Measurements from ENCODE around the gene DLG2.

The DLG2 gene

GRCh38 chr11:84211896-84212295, 1415.2 kb downstream of the DLG2 start:
- no peak for DNase-seq (ENCODE audit: low read depth)

DNA sequence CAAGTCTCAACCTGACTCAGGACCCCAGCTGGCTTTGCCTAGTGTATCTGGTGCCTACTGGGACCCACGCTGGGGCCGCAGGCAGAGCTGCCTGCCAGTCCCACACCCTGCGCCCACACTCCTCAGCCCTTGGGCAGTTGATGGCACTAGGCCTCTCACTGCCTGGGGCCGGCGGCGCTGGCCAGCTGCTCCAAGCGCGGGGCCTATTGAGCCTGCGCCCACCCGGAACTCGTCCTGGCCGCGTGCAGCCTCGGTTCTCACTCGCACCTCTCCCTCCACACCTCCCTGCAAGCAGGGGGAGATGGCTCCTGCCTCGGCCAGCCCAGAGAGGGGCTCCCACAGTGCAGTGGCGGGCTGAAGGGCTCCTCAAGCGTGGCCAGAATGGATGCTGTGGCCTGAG, 1432.4 kb downstream of the DLG2 start:
- DNase-seq (ENCODE audit: low read depth) = no peak

DNA sequence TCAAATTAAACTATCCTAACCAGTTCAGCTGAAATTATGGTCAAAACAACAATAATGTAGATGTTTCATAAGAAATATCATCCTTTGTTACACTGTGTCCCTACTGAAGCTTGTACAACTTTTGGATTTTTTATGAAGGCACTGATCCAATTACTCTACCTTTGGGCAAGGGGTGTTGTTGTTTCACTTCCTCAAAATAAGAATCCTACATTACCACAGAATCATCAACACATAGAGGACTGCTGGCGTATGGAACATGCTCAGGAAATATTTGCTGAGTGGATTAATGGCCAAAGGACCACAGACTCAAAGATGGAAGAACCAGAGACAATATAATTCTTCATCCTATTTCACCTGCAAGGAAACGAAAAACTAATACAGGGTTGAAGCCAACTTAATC, 1433.4 kb downstream of the DLG2 start:
- DNase-seq (ENCODE audit: low read depth) = no peak

GRCh38 chr11:84188521-84188920, 1438.6 kb downstream of the DLG2 start:
- no peak for DNase-seq (ENCODE audit: low read depth)

- DNase-seq (ENCODE audit: low read depth) = no peak
Observed at GRCh38 chr11:84173078-84173477, 1454.1 kb downstream of the DLG2 start.

DNA sequence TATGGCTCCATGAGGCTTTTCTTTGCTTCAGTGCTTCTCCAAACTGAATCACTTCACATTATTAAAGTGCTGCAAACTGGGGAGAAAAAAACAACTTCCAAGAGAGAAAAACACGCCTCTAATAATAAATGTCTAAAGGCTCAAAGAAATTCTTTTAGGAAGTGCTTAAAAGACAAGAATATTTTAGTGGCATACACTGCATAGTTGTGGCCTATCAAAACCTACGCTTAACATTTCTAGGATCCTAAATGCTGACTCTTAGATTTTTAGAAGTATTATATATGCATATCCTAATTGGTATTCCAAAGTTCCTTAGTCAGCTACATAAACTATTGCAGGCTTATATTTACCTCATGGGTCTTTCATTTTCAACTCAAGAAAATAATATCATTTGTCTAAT, 1462.0 kb downstream of the DLG2 start:
- DNase-seq (ENCODE audit: low read depth) = no peak

DNA sequence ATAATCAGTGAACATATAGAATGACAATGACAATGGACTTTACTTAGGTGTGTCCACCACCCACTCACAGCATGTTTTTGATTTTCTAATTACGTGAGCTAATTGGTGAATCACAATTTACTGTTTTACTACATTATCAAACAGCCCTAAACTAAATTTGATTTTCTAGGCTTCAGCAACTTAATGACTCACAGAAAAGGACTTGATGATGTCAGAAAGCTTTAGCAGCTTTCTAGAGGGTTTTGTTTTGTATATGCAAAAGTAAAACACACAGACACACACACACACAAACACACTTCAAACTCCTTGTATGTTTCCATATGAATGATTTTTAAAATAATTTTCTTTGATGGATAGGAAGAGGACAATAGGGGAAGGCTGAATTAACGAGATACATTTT, 1462.4 kb downstream of the DLG2 start:
- no peak for DNase-seq (ENCODE audit: low read depth)

- DNase-seq (ENCODE audit: low read depth) = no peak
Observed at GRCh38 chr11:84163116-84163515, 1464.0 kb downstream of the DLG2 start.

- no peak for DNase-seq (ENCODE audit: low read depth)
Observed at GRCh38 chr11:84157639-84158038, 1469.5 kb downstream of the DLG2 start.

GRCh38 chr11:84146826-84147225, 1480.3 kb downstream of the DLG2 start:
- no peak for DNase-seq (ENCODE audit: low read depth)

GRCh38 chr11:84145616-84146185, 1481.4 kb downstream of the DLG2 start:
- DNase-seq (ENCODE audit: low read depth) = no peak

- no peak for DNase-seq (ENCODE audit: low read depth)
Observed at GRCh38 chr11:84144531-84144930, 1482.6 kb downstream of the DLG2 start.

DNA sequence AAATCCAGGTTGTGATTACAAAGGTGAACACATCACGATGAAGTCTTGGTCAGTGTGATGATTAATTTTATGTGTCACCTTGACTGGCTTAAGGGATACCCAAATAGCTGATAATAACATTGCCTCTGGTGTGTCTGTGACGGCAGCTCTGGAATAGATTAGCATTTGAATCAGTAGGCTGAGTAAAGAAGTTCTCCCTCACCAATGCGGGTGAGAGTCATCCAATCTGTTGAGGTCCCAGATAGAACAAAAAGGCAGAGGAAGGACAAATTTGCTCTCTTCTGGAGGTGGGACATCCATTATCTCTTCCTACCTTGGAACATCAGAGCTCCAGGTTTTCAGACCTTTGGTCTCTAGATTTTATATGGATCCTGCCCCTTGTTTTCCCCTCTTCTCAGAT, 1484.7 kb downstream of the DLG2 start:
- DNase-seq (ENCODE audit: low read depth) = no peak

DNA sequence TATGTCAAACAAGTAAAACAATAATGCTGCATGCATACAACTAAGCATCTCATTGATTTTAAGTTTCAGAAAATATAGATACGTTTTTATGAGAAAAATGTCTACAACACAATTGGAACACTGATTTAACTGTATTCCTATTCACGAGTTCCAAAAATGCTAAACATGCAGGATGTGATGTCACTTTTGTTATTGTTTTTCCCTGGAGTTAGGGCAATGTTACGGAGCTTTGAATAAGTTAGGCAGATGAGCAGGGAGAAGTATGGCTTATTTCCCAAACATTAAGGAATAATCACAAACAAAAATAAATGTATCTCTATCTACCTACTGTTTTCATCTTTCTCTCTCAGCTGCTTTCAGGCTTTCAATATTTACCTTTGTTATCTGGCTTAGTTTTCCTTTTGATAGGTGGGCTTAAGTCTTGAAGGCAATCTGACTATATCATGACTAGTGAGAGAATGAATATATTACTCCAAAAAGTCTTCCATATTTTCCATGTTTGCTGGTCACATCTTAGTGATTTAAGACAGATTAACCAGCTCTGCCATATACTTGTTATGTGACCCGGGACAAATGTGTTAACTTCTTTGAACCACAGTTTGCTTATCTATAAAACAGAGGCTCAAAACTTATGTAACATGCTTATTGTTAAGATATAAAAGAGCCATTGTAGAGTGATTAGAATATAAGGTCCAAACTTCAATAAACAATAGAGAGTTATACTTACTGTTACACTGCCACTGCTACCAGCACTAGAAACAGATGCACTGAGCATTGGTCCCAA, 1486.6 kb downstream of the DLG2 start:
- no peak for DNase-seq (ENCODE audit: low read depth)

GRCh38 chr11:84137960-84138359, 1489.2 kb downstream of the DLG2 start:
- no peak for DNase-seq (ENCODE audit: low read depth)

- DNase-seq (ENCODE audit: low read depth) = no peak
Observed at GRCh38 chr11:84137505-84137904, 1489.6 kb downstream of the DLG2 start.

- DNase-seq (ENCODE audit: low read depth) = no peak
Observed at GRCh38 chr11:84136926-84137325, 1490.2 kb downstream of the DLG2 start.

- no peak for DNase-seq (ENCODE audit: low read depth)
Observed at GRCh38 chr11:84130646-84131427, 1496.3 kb downstream of the DLG2 start.

DNA sequence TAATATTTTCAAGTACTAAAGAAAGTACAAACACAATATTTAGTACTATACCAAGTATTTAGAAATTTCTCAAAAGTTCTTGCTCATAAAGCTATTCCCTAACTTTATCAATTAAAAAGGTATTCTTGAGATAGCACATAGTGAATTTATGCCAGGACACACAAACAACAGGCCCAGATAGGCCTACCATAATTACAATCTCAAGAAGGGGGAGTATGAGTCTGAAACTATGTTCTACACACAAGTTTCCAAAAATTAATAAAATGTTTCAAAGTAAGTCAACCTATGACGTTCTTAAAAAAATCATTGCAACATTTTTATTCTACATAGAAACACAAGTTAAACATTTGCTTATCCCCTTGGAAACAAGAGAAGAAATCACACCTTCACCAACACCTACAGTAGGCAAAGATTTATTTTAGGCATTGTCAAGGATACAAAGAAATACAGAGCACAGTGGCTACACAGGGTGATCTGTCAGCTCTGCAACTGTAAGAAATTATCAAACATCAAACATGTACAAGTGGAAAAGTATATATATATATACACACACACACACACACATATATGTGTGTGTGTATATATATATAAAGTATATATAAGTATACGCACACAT, 1497.1 kb downstream of the DLG2 start:
- DNase-seq (ENCODE audit: low read depth) = no peak

DNA sequence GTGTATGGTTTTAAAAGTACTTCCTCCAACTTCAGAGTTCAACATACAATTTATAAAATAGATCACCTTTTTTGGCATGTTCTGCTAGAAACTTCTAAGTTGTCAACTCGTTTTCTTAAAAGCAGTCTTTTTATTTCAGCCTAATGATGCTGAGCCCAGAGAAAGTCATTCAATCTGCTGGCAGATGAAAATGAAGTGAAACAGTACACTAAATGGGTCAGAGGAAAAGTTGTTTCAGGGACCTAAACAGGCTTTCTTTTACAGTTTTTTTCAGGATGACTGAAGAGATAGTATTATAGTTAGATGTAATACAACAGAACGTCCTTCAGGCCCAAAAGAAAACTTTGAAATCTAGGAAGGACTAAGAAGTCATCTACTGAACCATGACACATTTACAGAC, 1498.3 kb downstream of the DLG2 start:
- no peak for DNase-seq (ENCODE audit: low read depth)

GRCh38 chr11:84117394-84117793, 1509.8 kb downstream of the DLG2 start:
- peak; percentile 37 for DNase-seq (ENCODE audit: low read depth)

- DNase-seq (ENCODE audit: low read depth) = no peak
Observed at GRCh38 chr11:84106541-84106940, 1520.6 kb downstream of the DLG2 start.

DNA sequence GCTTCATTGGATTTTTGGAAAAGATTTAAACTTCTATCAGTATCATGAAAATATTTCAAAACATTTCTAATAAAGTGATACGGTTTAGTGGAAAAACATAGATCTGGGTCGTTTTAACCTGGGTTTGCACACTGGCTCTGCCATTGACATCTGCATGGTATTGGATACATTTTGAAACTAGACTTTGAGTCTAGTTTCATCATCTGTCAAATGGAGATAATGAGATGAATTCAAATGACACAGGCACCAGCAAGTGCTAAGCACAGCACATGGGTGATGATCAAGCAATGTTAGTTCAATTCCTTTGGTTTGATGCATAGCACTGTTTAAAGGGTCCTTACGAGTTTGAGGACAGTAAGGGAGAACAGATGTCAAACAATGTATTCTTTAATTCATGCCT, 1522.0 kb downstream of the DLG2 start:
- DNase-seq (ENCODE audit: low read depth) = no peak
